ENCODE measurements around the gene ANK2.

Gene ANK2

DNA sequence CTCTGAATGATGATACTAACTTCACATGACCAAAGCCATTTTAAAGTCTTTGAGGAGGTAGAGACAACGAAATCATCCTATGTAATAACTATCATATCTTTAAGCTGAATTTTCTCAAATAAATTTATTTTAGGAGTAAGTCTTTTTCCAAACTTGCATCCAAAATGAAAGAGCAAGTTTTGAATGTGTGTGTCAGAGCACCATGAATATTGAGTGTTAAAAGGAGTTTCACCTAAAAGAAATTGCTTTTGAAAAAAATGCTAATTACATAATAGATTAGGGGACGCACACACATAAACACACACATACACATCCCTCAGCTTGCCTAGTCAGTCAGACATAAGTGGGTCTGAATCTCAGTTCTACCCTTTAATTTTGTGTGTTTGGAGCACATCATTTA is 1.9 kb downstream of the ANK2 start:
- H3K9me3 ChIP-seq: no peaks in the 10 kb centered on the region
- H3K36me3 ChIP-seq: no peaks in the 10 kb centered on the region
- H3K4me3 ChIP-seq (ENCODE audit: low read depth in 1 of 2, low read length in 1 of 2): no peak overlapping the region
- TF ChIP-seq CTCF (IDR thresholded peaks at IDR 0.05): no peak
- H3K4me1 ChIP-seq (ENCODE audit: control insufficient read depth in 1 of 2, insufficient read depth in 1 of 2, low read depth in 1 of 2, low read length in 1 of 2): no peaks in the 10 kb centered on the region
- no peak overlapping the region for H3K27ac ChIP-seq
- no peaks in the 10 kb centered on the region for H3K27me3 ChIP-seq

GRCh38 chr4:113052379-113052951 is 3.0 kb downstream of the ANK2 start:
- no peaks in the 10 kb centered on the region for H3K27me3 ChIP-seq
- H3K4me3 ChIP-seq (ENCODE audit: low read depth in 1 of 2, low read length in 1 of 2): no peak overlapping the region
- no peaks in the 10 kb centered on the region for H3K36me3 ChIP-seq
- H3K27ac ChIP-seq: no peak overlapping the region
- no peaks in the 10 kb centered on the region for H3K4me1 ChIP-seq (ENCODE audit: control insufficient read depth in 1 of 2, insufficient read depth in 1 of 2, low read depth in 1 of 2, low read length in 1 of 2)
- no peaks in the 10 kb centered on the region for H3K9me3 ChIP-seq
- TF ChIP-seq CTCF (IDR thresholded peaks at IDR 0.05): no peak

DNA sequence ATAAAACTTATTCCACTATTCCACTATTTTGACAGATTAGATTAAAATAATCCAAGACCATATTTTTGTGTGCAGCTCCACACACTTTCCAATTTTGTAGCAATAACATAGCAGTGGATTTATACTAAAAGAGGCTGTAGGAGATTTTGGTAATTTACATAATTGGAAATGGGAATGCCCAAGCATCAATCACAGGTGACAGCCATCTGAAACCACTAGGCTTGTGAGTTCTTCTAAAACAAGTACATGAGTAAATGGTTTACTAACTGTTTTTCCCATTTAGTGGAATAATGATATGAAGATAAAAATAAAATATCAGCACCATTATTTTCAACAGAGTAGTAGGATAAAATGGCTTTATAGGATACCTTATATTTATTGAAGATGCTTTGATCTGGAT is 4.4 kb downstream of the ANK2 start:
- Histone ChIP-seq H3K4me3 (ENCODE audit: low read depth in 1 of 2, low read length in 1 of 2) (no peak overlapping the region), H3K27me3 (no peaks in the 10 kb centered on the region), H3K36me3 (no peaks in the 10 kb centered on the region), H3K27ac (no peak overlapping the region), H3K9me3 (no peaks in the 10 kb centered on the region), H3K4me1 (ENCODE audit: control insufficient read depth in 1 of 2, insufficient read depth in 1 of 2, low read depth in 1 of 2, low read length in 1 of 2) (no peaks in the 10 kb centered on the region)
- no peak for TF ChIP-seq CTCF (IDR thresholded peaks at IDR 0.05)

GRCh38 chr4:113056318-113056717 is 6.9 kb downstream of the ANK2 start:
- no peaks in the 10 kb centered on the region for H3K36me3 ChIP-seq
- no peak overlapping the region for H3K4me3 ChIP-seq (ENCODE audit: low read depth in 1 of 2, low read length in 1 of 2)
- no peaks in the 10 kb centered on the region for H3K9me3 ChIP-seq
- no peak overlapping the region for H3K27ac ChIP-seq
- no peaks in the 10 kb centered on the region for H3K4me1 ChIP-seq (ENCODE audit: control insufficient read depth in 1 of 2, insufficient read depth in 1 of 2, low read depth in 1 of 2, low read length in 1 of 2)
- no peak for TF ChIP-seq CTCF (IDR thresholded peaks at IDR 0.05)
- no peaks in the 10 kb centered on the region for H3K27me3 ChIP-seq

- Histone ChIP-seq H3K36me3 (no peaks in the 10 kb centered on the region), H3K27me3 (no peaks in the 10 kb centered on the region), H3K9me3 (no peaks in the 10 kb centered on the region)
Measured at GRCh38 chr4:113057891-113058290, 8.4 kb downstream of the ANK2 start.

More at GRCh38 chr4:113057891-113058290, 8.4 kb downstream of the ANK2 start:
- no peak overlapping the region for H3K4me3 ChIP-seq (ENCODE audit: low read depth in 1 of 2, low read length in 1 of 2)
- no peak for TF ChIP-seq CTCF (IDR thresholded peaks at IDR 0.05)
- H3K27ac ChIP-seq: no peak overlapping the region
- no peaks in the 10 kb centered on the region for H3K4me1 ChIP-seq (ENCODE audit: control insufficient read depth in 1 of 2, insufficient read depth in 1 of 2, low read depth in 1 of 2, low read length in 1 of 2)
